Osteoblast (primary cell): ENCODE results near the gene NTRK3. TPM values are rescaled to one million over a fixed set of nuclear protein-coding genes. Genes with fewer than 3 reads are reported as not detected.

ENCODE experiments used
- DNase-seq: peaks from one replicate; pipeline ENCODE4 v3.0.0; 2011; ENCODE audit warnings: low spot score, mixed read lengths; ENCODE audit not compliant: insufficient read length; ENCODE audit errors: missing footprints
- H2AFZ ChIP-seq: 2 replicates; pipeline ENCODE4 v1.6.0; 2011; ENCODE audit warnings: mild to moderate bottlenecking, low read length
- H3K27ac ChIP-seq: 2 replicates; pipeline ENCODE4 v1.5.1; 2011; ENCODE audit warnings: mild to moderate bottlenecking, low read depth, low read length, moderate library complexity
- H3K27me3 ChIP-seq: 2 replicates; pipeline ENCODE4 v1.6.0; 2012; ENCODE audit warnings: mild to moderate bottlenecking, control low read depth, inconsistent platforms, low read length, moderate library complexity; ENCODE audit not compliant: insufficient read depth
- H3K36me3 ChIP-seq: 2 replicates; pipeline ENCODE4 v1.5.1; 2011; ENCODE audit warnings: mild to moderate bottlenecking, low read length, control low read depth, moderate library complexity; ENCODE audit not compliant: insufficient read depth
- H3K4me1 ChIP-seq: 2 replicates; pipeline ENCODE4 v1.5.1; 2011; ENCODE audit warnings: mild to moderate bottlenecking, low read length, control low read depth, moderate library complexity; ENCODE audit not compliant: insufficient read depth
- H3K4me2 ChIP-seq: 2 replicates; pipeline ENCODE4 v1.6.0; 2011; ENCODE audit warnings: mild to moderate bottlenecking, low read length; ENCODE audit not compliant: insufficient read depth
- H3K4me3 ChIP-seq: fragments of 200-600 bp; sonication (generic); 3 replicates; pipeline ENCODE4 v1.5.1; 2012; ENCODE audit warnings: mild to moderate bottlenecking, low read length, inconsistent platforms; ENCODE audit not compliant: insufficient read depth
- H3K79me2 ChIP-seq: 2 replicates; pipeline ENCODE4 v1.6.0; 2012; ENCODE audit warnings: mild to moderate bottlenecking, low read length, control low read depth, inconsistent platforms; ENCODE audit not compliant: insufficient read depth
- H3K9me3 ChIP-seq: 2 replicates; pipeline ENCODE4 v1.5.1; 2011; ENCODE audit warnings: low read depth, low read length, control low read depth
- H4K20me1 ChIP-seq: 2 replicates; pipeline ENCODE4 v1.6.0; 2012; ENCODE audit warnings: mild to moderate bottlenecking, low read length, control low read depth; ENCODE audit not compliant: insufficient read depth
- CTCF ChIP-seq: IDR thresholded peaks from 2 replicates; pipeline ENCODE4 v1.5.1; 2011; ENCODE audit warnings: mild to moderate bottlenecking, low read depth, low read length, moderate library complexity; ENCODE audit errors: extremely low read depth
- total RNA-seq: library from RNA; depleted of rRNA; stranded (reverse); fragments of >200 nt; gene quantifications from 2 replicates; pipeline ENCODE4 v1.2.3, GENCODE V29; 2012

The NTRK3 gene
- total RNA-seq, 1 donor = 0.72 TPM

GRCh38 chr15:88124199-88124598 is 132.3 kb downstream of the NTRK3 start:
- Histone ChIP-seq H3K27me3 (no peaks in the 10 kb centered on the region), H3K27ac (no peak overlapping the region), H3K9me3 (no peaks in the 10 kb centered on the region), H4K20me1 (no peaks in the 10 kb centered on the region), H3K36me3 (no peaks in the 10 kb centered on the region), H3K79me2 (no peaks in the 10 kb centered on the region), H3K4me1 (no peaks in the 10 kb centered on the region), H3K4me3 (no peak overlapping the region), H2AFZ (no peak overlapping the region), H3K4me2 (no peak overlapping the region)
- no peak for DNase-seq
- no peak for TF ChIP-seq CTCF

- Histone ChIP-seq H3K27me3 (no peaks in the 10 kb centered on the region), H3K79me2 (no peaks in the 10 kb centered on the region), H4K20me1 (no peaks in the 10 kb centered on the region), H3K4me2 (no peak overlapping the region), H3K9me3 (no peaks in the 10 kb centered on the region), H3K27ac (no peak overlapping the region), H3K4me3 (no peak overlapping the region), H3K4me1 (no peaks in the 10 kb centered on the region), H3K36me3 (no peaks in the 10 kb centered on the region), H2AFZ (no peak overlapping the region)
- DNase-seq = no peak
- no peak for TF ChIP-seq CTCF
Observed at GRCh38 chr15:88121968-88122530, 134.5 kb downstream of the NTRK3 start.

GRCh38 chr15:88120026-88120425 is 136.5 kb downstream of the NTRK3 start:
- H3K9me3 ChIP-seq = no peaks in the 10 kb centered on the region
- H4K20me1 ChIP-seq = no peaks in the 10 kb centered on the region
- no peaks in the 10 kb centered on the region for H3K79me2 ChIP-seq
- DNase-seq = no peak
- H3K4me1 ChIP-seq = no peaks in the 10 kb centered on the region
- H3K27me3 ChIP-seq = no peaks in the 10 kb centered on the region
- H3K36me3 ChIP-seq = no peaks in the 10 kb centered on the region
- H3K4me2 ChIP-seq = no peak overlapping the region
- no peak overlapping the region for H3K4me3 ChIP-seq
- H2AFZ ChIP-seq = no peak overlapping the region
- H3K27ac ChIP-seq = no peak overlapping the region
- no peak for TF ChIP-seq CTCF

- Histone ChIP-seq H2AFZ (no peak overlapping the region), H3K79me2 (no peaks in the 10 kb centered on the region), H3K9me3 (no peaks in the 10 kb centered on the region), H4K20me1 (no peaks in the 10 kb centered on the region), H3K4me1 (no peaks in the 10 kb centered on the region), H3K36me3 (no peaks in the 10 kb centered on the region), H3K4me3 (no peak overlapping the region), H3K27ac (no peak overlapping the region), H3K27me3 (no peaks in the 10 kb centered on the region), H3K4me2 (no peak overlapping the region)
- no peak for TF ChIP-seq CTCF
- DNase-seq = no peak
Observed at GRCh38 chr15:88118741-88119140, 137.8 kb downstream of the NTRK3 start.
